Measurements from ENCODE around the gene KAT5. TPM values are rescaled to one million over a fixed set of nuclear protein-coding genes. Genes with fewer than 3 reads are reported as not detected.
"Not testable (repeated sequence)": the region's sequence is repeated elsewhere in the genome, so short reads cannot be mapped to it uniquely, and the experiment has no call there.

KAT5 gene
- total RNA-seq, 4 donors from 2014 or later, result 66.4 to 77.1 (median 68.3) TPM

- intact Hi-C loops (cut with DNase I), result no loop called here
- H3K27ac ChIP-seq (replicated peaks in 1 of 4), result no peak overlapping the region
- H3K9me3 ChIP-seq, result no peaks in the 10 kb centered on the region
- no peak overlapping the region for H3K4me3 ChIP-seq
- peaks cover 4 to 5% (median 5%) of the 10 kb centered on the region in 4 donors for H3K4me1 ChIP-seq
- no peak for TF ChIP-seq EP300 (IDR thresholded peaks at IDR 0.05)
- no peak for TF ChIP-seq POLR2AphosphoS5 (IDR thresholded peaks at IDR 0.05)
- no peak for TF ChIP-seq POLR2A (IDR thresholded peaks at IDR 0.05; ENCODE audit: low read depth)
- TF ChIP-seq CTCF (IDR thresholded peaks at IDR 0.05), result no peak
- no peak for DNase-seq (ENCODE audit: extremely low spot score)
- peaks cover 0 to 3% (median 0%) of the 10 kb centered on the region in 4 donors for H3K27me3 ChIP-seq
- 88% methylated on average over 1 of the region's 1 CpG for WGBS
- no peaks in the 10 kb centered on the region for H3K36me3 ChIP-seq
These were observed 10.4 kb upstream of the KAT5 start for GRCh38 chr11:65701686-65702085.

- Histone ChIP-seq H3K27me3 (peaks cover 0 to 3% (median 0%) of the 10 kb centered on the region in 4 donors), H3K4me1 (peaks cover 4 to 6% (median 5%) of the 10 kb centered on the region in 4 donors), H3K4me3 (no peak overlapping the region), H3K36me3 (no peaks in the 10 kb centered on the region), H3K27ac (replicated peaks in 1 of 4) (no peak overlapping the region), H3K9me3 (no peaks in the 10 kb centered on the region)
- 80% methylated on average over 4 of the region's 4 CpGs for WGBS
- intact Hi-C loops (cut with DNase I), result no loop called here
- no peak for TF ChIP-seq POLR2A (IDR thresholded peaks at IDR 0.05; ENCODE audit: low read depth)
- TF ChIP-seq POLR2AphosphoS5 (IDR thresholded peaks at IDR 0.05), result no peak
- no peak for TF ChIP-seq EP300 (IDR thresholded peaks at IDR 0.05)
- TF ChIP-seq CTCF (IDR thresholded peaks at IDR 0.05), result no peak
- no peak for DNase-seq (ENCODE audit: extremely low spot score)
These were observed 8.2 kb upstream of the KAT5 start for GRCh38 chr11:65703846-65704245.

GRCh38 chr11:65706303-65706763, 5.7 kb upstream of the KAT5 start:
- H3K9me3 ChIP-seq; DNase-seq (ENCODE audit: extremely low spot score); H3K36me3 ChIP-seq; H3K27me3 ChIP-seq: not testable (repeated sequence)
- whole genome bisulfite sequencing, result 0% methylated on average over 6 of the region's 14 CpGs
- intact Hi-C loops (cut with DNase I), result loop anchor here (5.0 kb wide), 1 partner anchor 281 kb away; no protein-coding TSS in a partner anchor
- Histone ChIP-seq H3K27ac (replicated peaks in 1 of 4) (peak overlapping the region in 2 of 4 donors; percentile 32 to 39), H3K4me1 (peaks cover 12 to 14% (median 12%) of the 10 kb centered on the region in 4 donors), H3K4me3 (peak overlapping the region; percentile 27 to 46 (median 34))
- TF ChIP-seq CTCF (IDR thresholded peaks at IDR 0.05) (peak; percentile 78 to 85 (median 84)), POLR2AphosphoS5 (IDR thresholded peaks at IDR 0.05) (peak in 1 of 2 donors; percentile 50)

- intact Hi-C loops (cut with DNase I), result loop anchor here (5.0 kb wide), 1 partner anchor 280 kb away; no protein-coding TSS in a partner anchor
- not testable (repeated sequence) for H3K9me3 ChIP-seq; H3K4me3 ChIP-seq; H3K27me3 ChIP-seq; DNase-seq (ENCODE audit: extremely low spot score); H3K27ac ChIP-seq (replicated peaks in 1 of 4); H3K36me3 ChIP-seq
- WGBS, result 85% methylated on average over 10 of the region's 12 CpGs
- peaks cover 12 to 16% (median 14%) of the 10 kb centered on the region in 4 donors for H3K4me1 ChIP-seq
These were observed 5.0 kb upstream of the KAT5 start for GRCh38 chr11:65707002-65707401.

- TF ChIP-seq CTCF (IDR thresholded peaks at IDR 0.05) (no peak), EP300 (IDR thresholded peaks at IDR 0.05) (no peak), POLR2AphosphoS5 (IDR thresholded peaks at IDR 0.05) (no peak), POLR2A (IDR thresholded peaks at IDR 0.05; ENCODE audit: low read depth) (no peak)
- WGBS, result 87% methylated on average over 5 of the region's 5 CpGs
- no peak for DNase-seq (ENCODE audit: extremely low spot score)
These were observed 3.6 kb upstream of the KAT5 start for GRCh38 chr11:65708451-65708850.

More at GRCh38 chr11:65708451-65708850, 3.6 kb upstream of the KAT5 start:
- Histone ChIP-seq H3K9me3 (no peaks in the 10 kb centered on the region), H3K36me3 (peaks cover 3 to 8% (median 6%) of the 10 kb centered on the region in 4 donors), H3K4me3 (no peak overlapping the region), H3K27me3 (peaks cover 0 to 2% (median 0%) of the 10 kb centered on the region in 4 donors), H3K4me1 (peaks cover 21 to 26% (median 24%) of the 10 kb centered on the region in 4 donors), H3K27ac (replicated peaks in 1 of 4) (no peak overlapping the region)
- intact Hi-C loops (cut with DNase I), result loop anchor here (5.0 kb wide), 1 partner anchor 279 kb away; no protein-coding TSS in a partner anchor
